ENCODE data around the gene TMEM51. TPM values are rescaled to one million over a fixed set of nuclear protein-coding genes. Genes with fewer than 3 reads are reported as not detected.

TMEM51 gene
- total and polyA plus RNA-seq, 9 of the 15 experiments (the other 6 are each of a cell fraction or from before 2014, with no cell fraction given): 0.06 to 1.4 (median 0.58) TPM

DNA sequence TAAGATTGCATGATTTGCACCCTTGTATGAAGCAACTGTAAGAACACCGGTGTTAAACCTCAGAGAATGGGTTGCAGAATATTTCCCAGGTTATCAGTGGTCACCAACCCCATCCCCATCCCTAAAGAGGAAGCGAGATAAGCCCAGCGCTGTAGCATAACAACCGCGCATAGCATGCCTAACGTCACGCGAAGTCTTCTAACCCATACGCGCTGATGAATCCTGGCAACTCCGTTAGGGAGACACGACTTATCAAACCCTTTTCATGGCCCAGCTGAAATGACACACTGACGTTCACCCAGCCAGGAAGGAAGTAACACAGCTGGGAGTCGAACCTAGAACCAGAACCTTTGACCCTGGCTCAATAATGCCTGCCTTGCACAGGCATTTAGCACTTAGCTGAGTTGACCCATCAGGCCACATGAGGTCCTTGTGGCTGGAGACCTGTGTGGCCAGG lies 24.2 kb downstream of the TMEM51 start:
- in situ Hi-C loops (cut with MboI) (no loop called here), intact Hi-C loops (cut with micrococcal nuclease) (no loop called here)
- Histone ChIP-seq H3K9me1 (ENCODE audit: control insufficient read depth, insufficient read depth, low read length) (no peaks in the 10 kb centered on the region), H2AFZ (ENCODE audit: low read depth, low read length) (no peak overlapping the region), H4K20me1 (replicated peaks; ENCODE audit: control insufficient read depth, insufficient read depth, low read length) (peaks cover 15% of the 10 kb centered on the region; the same call in 1 of the 2 replicates), H3K27me3 (ENCODE audit: control insufficient read depth in 2 of 2, insufficient read depth in 2 of 2, low read length in 2 of 2) (peaks cover 31 to 57% of the 10 kb centered on the region in 2 experiments), H3K36me3 (ENCODE audit: control insufficient read depth, insufficient read depth, low read length) (no peaks in the 10 kb centered on the region), H3K79me2 (ENCODE audit: control insufficient read depth, insufficient read depth, low read length) (no peaks in the 10 kb centered on the region), H3K4me3 (no peak overlapping the region), H3K9me3 (replicated peaks; ENCODE audit: control insufficient read depth, insufficient read depth, low read depth, low read length) (no peaks in the 10 kb centered on the region), H3K27ac (ENCODE audit: extremely low read depth, low read depth, low read length) (no peak overlapping the region), H3K4me1 (replicated peaks in 1 of 2; ENCODE audit: control insufficient read depth in 2 of 2, insufficient read depth in 2 of 2, low read length in 2 of 2) (peaks cover 8 to 9% of the 10 kb centered on the region in 2 experiments; a peak in 3 of 5 replicates), H3K4me2 (ENCODE audit: insufficient read depth, low read length) (no peak overlapping the region), H3K9ac (ENCODE audit: insufficient read depth in 1 of 2, low read depth in 2 of 2, low read length in 2 of 2) (no peak overlapping the region)
- 1% methylated on average over 14 of the region's 14 CpGs for WGBS (ENCODE audit: insufficient coverage, low coverage, missing lambda C conversion rate)
- FAIRE-seq: no peak
- ChIA-PET CTCF (ENCODE audit: low intra/inter-chr PET ratio) (no interaction called here), POLR2A (interaction anchor here (0.6 to 1.5 kb wide), 2 partner anchors 22 to 216 kb away, joined by 3 to 4 read pairs; no protein-coding TSS in a partner anchor)
- peak; percentile 67 for ATAC-seq
- BruUV-seq (replicated peaks): no TSS peak
- peak in 3 of 4 experiments; percentile 32 to 59 (median 34) for DNase-seq (ENCODE audit: extremely low read depth in 1 of 4, low spot score in 3 of 4)
- TF ChIP-seq KDM2B (CRISPR knock-in tag; IDR thresholded peaks at IDR 0.05) (no peak), KLF6 (CRISPR knock-in tag; IDR thresholded peaks at IDR 0.05; ENCODE audit: borderline replicate concordance) (no peak), TRIM24 (IDR thresholded peaks at IDR 0.05) (no peak), ATF6 (CRISPR knock-in tag; IDR thresholded peaks at IDR 0.05) (no peak), STAG1 (CRISPR knock-in tag; IDR thresholded peaks at IDR 0.05; ENCODE audit: borderline replicate concordance) (no peak), XRCC3 (IDR thresholded peaks at IDR 0.05) (no peak), ZNF12 (CRISPR knock-in tag; IDR thresholded peaks at IDR 0.05) (no peak), NFXL1 (CRISPR knock-in tag; IDR thresholded peaks at IDR 0.05) (no peak), NCOR1 (IDR thresholded peaks at IDR 0.05) (peak; percentile 35; the same call in 1 of the 2 replicates), POLR2AphosphoS2 (IDR thresholded peaks at IDR 0.05; ENCODE audit: low read length) (no peak), MAFF (IDR thresholded peaks at IDR 0.05; ENCODE audit: low read length) (no peak), RBM34 (IDR thresholded peaks at IDR 0.05; ENCODE audit: borderline replicate concordance, insufficient read depth, low read length) (no peak), SREBF1 (IDR thresholded peaks at IDR 0.05; ENCODE audit: borderline replicate concordance, low read depth, low read length) (no peak)
- TF ChIP-seq, protein P1, sequence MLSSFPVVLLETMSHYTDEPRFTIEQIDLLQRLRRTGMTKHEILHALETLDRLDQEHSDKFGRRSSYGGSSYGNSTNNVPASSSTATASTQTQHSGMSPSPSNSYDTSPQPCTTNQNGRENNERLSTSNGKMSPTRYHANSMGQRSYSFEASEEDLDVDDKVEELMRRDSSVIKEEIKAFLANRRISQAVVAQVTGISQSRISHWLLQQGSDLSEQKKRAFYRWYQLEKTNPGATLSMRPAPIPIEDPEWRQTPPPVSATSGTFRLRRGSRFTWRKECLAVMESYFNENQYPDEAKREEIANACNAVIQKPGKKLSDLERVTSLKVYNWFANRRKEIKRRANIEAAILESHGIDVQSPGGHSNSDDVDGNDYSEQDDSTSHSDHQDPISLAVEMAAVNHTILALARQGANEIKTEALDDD (IDR thresholded peaks at IDR 0.05): peak; percentile 79
- TF ChIP-seq, protein P2, sequence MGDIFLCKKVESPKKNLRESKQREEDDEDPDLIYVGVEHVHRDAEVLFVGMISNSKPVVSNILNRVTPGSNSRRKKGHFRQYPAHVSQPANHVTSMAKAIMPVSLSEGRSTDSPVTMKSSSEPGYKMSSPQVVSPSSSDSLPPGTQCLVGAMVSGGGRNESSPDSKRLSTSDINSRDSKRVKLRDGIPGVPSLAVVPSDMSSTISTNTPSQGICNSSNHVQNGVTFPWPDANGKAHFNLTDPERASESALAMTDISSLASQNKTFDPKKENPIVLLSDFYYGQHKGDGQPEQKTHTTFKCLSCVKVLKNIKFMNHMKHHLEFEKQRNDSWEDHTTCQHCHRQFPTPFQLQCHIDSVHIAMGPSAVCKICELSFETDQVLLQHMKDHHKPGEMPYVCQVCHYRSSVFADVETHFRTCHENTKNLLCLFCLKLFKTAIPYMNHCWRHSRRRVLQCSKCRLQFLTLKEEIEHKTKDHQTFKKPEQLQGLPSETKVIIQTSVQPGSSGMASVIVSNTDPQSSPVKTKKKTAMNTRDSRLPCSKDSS (IDR thresholded peaks at IDR 0.05; ENCODE audit: low read depth, partially characterized antibody): no peak
- TF ChIP-seq, protein P3, sequence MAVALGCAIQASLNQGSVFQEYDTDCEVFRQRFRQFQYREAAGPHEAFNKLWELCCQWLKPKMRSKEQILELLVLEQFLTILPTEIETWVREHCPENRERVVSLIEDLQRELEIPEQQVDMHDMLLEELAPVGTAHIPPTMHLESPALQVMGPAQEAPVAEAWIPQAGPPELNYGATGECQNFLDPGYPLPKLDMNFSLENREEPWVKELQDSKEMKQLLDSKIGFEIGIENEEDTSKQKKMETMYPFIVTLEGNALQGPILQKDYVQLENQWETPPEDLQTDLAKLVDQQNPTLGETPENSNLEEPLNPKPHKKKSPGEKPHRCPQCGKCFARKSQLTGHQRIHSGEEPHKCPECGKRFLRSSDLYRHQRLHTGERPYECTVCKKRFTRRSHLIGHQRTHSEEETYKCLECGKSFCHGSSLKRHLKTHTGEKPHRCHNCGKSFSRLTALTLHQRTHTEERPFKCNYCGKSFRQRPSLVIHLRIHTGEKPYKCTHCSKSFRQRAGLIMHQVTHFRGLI (CRISPR knock-in tag; IDR thresholded peaks at IDR 0.05): no peak
- TF ChIP-seq, protein P4, sequence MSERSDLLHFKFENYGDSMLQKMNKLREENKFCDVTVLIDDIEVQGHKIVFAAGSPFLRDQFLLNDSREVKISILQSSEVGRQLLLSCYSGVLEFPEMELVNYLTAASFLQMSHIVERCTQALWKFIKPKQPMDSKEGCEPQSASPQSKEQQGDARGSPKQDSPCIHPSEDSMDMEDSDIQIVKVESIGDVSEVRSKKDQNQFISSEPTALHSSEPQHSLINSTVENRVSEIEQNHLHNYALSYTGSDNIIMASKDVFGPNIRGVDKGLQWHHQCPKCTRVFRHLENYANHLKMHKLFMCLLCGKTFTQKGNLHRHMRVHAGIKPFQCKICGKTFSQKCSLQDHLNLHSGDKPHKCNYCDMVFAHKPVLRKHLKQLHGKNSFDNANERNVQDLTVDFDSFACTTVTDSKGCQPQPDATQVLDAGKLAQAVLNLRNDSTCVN (CRISPR knock-in tag; IDR thresholded peaks at IDR 0.05): no peak
